GM12801 (cell line): ENCODE data around the gene EHMT2.

Experiments used
- CTCF ChIP-seq: IDR thresholded peaks from one replicate; pipeline ENCODE4 v1.5.1; 2011; ENCODE audit warnings: control low read depth; ENCODE audit not compliant: insufficient read length; ENCODE audit errors: extremely low read depth

Gene EHMT2

GRCh38 chr6:31908791-31909190 is 11.3 kb upstream of the EHMT2 start:
- no peak for TF ChIP-seq CTCF

- TF ChIP-seq CTCF, result no peak
Observed at GRCh38 chr6:31907158-31907813, 9.8 kb upstream of the EHMT2 start.

GRCh38 chr6:31906122-31906521 is 8.6 kb upstream of the EHMT2 start:
- no peak for TF ChIP-seq CTCF

- no peak for TF ChIP-seq CTCF
Observed at GRCh38 chr6:31905041-31905440, 7.5 kb upstream of the EHMT2 start.

GRCh38 chr6:31903957-31904356 is 6.5 kb upstream of the EHMT2 start:
- TF ChIP-seq CTCF, result no peak

GRCh38 chr6:31901953-31902643 is 4.6 kb upstream of the EHMT2 start, which contains the start of gene ZBTB12:
Gene ZBTB12 (minus strand): TSS chr6:31902086. CDS start chr6:31901305, 781 bp downstream.
- no peak for TF ChIP-seq CTCF

DNA sequence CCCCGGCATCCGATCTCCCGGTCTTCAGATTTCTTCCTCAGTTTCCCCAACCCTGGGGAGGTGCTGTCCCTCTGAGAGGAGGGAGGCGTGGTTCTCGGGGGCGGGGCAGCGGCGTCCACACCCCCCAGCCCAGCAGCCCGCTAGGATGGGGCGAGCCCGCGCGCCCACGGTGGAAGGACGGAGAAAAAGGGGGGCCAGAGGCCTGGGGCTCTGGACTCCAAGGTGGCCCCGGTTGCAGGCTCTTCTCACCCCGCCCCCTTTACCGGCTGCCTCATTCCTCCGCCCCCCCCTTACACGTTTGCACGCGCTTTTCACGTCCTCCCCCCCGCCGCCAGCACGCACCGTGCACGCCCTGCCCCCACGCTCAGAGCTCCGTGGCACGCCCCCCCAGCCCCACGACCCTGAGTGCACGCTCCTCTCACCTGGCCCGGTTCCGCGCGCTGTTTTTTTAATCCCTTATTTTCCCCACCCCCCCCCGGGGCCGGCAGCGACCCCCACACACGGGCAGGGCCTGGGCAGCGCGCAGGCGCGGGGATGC is 4.0 kb upstream of the EHMT2 start:
- no peak for TF ChIP-seq CTCF
